Caco-2 (cell line): ENCODE results near the gene NKX2-3. TPM values are rescaled to one million over a fixed set of nuclear protein-coding genes. Genes with fewer than 3 reads are reported as not detected.

Experiments
- BruUV-seq: library from RNA; stranded (reverse); fragments of 400-500 nt; replicated peaks from 2 replicates; lab custom pipeline; 2021; lab: Mats Ljungman, UMichigan
- CTCF ChIA-PET: fragments of 300-600 bp; sonication (Branson Sonifier 250); formaldehyde crosslinking; loops from one replicate; lab custom pipeline; 2022; ENCODE audit warnings: antibody characterized with exemption; lab: Charles Lee
- POLR2A ChIA-PET: fragments of 300-600 bp; sonication (Branson Sonifier 250); formaldehyde crosslinking; loops from one replicate; lab custom pipeline; 2022; ENCODE audit warnings: antibody characterized with exemption; lab: Charles Lee
- DNase-seq, 2 experiments: peaks; one replicate each; pipeline versions ENCODE4 v3.0.0 to v3.0.0-alpha.2; 2020 to 2022
- H3K27me3 ChIP-seq: replicated peaks from 2 replicates; pipeline ENCODE4 v1.6.0; 2011; ENCODE audit warnings: low read length; ENCODE audit not compliant: control insufficient read depth, insufficient read depth
- H3K36me3 ChIP-seq: 2 replicates; pipeline ENCODE4 v1.5.1; 2011; ENCODE audit warnings: low read length; ENCODE audit not compliant: control insufficient read depth, insufficient read depth
- H3K4me1 ChIP-seq: fragments of 250-450 bp; sonication (Bioruptor Pico); 2 replicates; pipeline ENCODE4 v1.5.1; 2020; ENCODE audit warnings: mild to moderate bottlenecking
- H3K4me3 ChIP-seq: 2 replicates; pipeline ENCODE4 v1.5.1; 2011; ENCODE audit warnings: low read depth, mild to moderate bottlenecking, control low read depth, low read length
- H3K9me3 ChIP-seq: fragments of 250-450 bp; sonication (Bioruptor Pico); 2 replicates; pipeline ENCODE4 v1.5.1; 2020; ENCODE audit warnings: mild to moderate bottlenecking, moderate library complexity
- H3K27ac Mint-ChIP-seq: one replicate; pipeline ENCODE4 v1.8.0; 2022; ENCODE audit warnings: mixed read lengths; ENCODE audit not compliant: unreplicated experiment
- H3K27me3 Mint-ChIP-seq: one replicate; pipeline ENCODE4 v1.8.0; 2022; ENCODE audit warnings: mixed read lengths; ENCODE audit not compliant: insufficient read depth, unreplicated experiment
- H3K36me3 Mint-ChIP-seq: one replicate; pipeline ENCODE4 v1.8.0; 2022; ENCODE audit warnings: mild to moderate bottlenecking, mixed read lengths; ENCODE audit not compliant: insufficient read depth, unreplicated experiment
- H3K4me1 Mint-ChIP-seq: one replicate; pipeline ENCODE4 v1.8.0; 2022; ENCODE audit warnings: low read depth, mixed read lengths; ENCODE audit not compliant: unreplicated experiment
- H3K4me3 Mint-ChIP-seq: one replicate; pipeline ENCODE4 v1.8.0; 2022; ENCODE audit warnings: mild to moderate bottlenecking, moderate library complexity, mixed read lengths; ENCODE audit not compliant: unreplicated experiment
- H3K9me3 Mint-ChIP-seq: one replicate; pipeline ENCODE4 v1.8.0; 2022; ENCODE audit warnings: mixed read lengths; ENCODE audit not compliant: unreplicated experiment
- intact Hi-C: fragments of 100-400 bp; cut with micrococcal nuclease; formaldehyde crosslinking; loops from one replicate; pipeline ENCODE4 v1.10.0; 2022; ENCODE audit not compliant: unreplicated experiment
- total RNA-seq: library from RNA; stranded (reverse); gene quantifications from 2 replicates; pipeline ENCODE4 v1.2.3, GENCODE V29; 2022
- TF ChIP-seq, protein P1 (sequence below), 2 experiments: fragments of 200-600 bp in 1 of 2; IDR thresholded peaks; 1 replicate in 1 of 2; 2 replicates in 1 of 2; pipeline versions ENCODE4 v1.5.1 to v1.8.0; 2011 to 2022; ENCODE audit warnings: antibody characterized with exemption in 1 of 2, control low read depth in 1 of 2, inconsistent platforms in 1 of 2, low read depth in 1 of 2, low read length in 1 of 2, mild to moderate bottlenecking in 1 of 2, moderate library complexity in 1 of 2; ENCODE audit not compliant: insufficient read depth in 1 of 2, severe bottlenecking in 1 of 2, unreplicated experiment in 1 of 2

NKX2-3 gene
- total RNA-seq, 1 experiment from 2014 or later: 0.43 TPM

DNA sequence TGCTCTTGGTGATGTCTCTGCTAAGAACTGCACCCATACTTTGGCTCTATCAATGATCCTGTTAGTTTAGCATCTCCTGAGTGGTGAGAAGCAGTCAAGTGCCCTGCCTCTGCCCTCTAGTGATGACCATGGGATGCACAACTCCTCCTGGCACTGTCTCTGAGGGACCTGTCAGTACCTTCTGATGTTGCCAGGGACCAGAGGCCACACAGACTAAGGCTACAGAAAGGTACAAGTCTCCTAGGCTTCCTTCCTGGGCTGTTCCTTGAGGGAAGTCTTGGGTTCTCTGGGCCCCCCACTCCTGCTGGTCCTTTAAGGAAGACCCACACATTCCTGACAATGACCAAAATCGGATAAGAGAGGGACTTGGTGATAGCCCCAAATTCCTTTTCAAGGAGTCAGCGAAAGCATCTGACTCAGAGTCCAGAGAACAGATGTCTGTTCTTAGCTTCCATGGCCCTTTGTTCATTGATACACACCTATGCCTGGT lies 15.3 kb downstream of the NKX2-3 start:
- Mint-ChIP-seq H3K9me3 (no peaks in the 10 kb centered on the region), H3K27ac (no peak overlapping the region), H3K36me3 (no peaks in the 10 kb centered on the region), H3K4me1 (peaks cover 7% of the 10 kb centered on the region), H3K4me3 (no peak overlapping the region), H3K27me3 (no peaks in the 10 kb centered on the region)
- Histone ChIP-seq H3K27me3 (no peaks in the 10 kb centered on the region), H3K9me3 (no peaks in the 10 kb centered on the region), H3K4me3 (no peak overlapping the region), H3K4me1 (peaks cover 13% of the 10 kb centered on the region), H3K36me3 (no peaks in the 10 kb centered on the region)
- TF ChIP-seq, protein P1, sequence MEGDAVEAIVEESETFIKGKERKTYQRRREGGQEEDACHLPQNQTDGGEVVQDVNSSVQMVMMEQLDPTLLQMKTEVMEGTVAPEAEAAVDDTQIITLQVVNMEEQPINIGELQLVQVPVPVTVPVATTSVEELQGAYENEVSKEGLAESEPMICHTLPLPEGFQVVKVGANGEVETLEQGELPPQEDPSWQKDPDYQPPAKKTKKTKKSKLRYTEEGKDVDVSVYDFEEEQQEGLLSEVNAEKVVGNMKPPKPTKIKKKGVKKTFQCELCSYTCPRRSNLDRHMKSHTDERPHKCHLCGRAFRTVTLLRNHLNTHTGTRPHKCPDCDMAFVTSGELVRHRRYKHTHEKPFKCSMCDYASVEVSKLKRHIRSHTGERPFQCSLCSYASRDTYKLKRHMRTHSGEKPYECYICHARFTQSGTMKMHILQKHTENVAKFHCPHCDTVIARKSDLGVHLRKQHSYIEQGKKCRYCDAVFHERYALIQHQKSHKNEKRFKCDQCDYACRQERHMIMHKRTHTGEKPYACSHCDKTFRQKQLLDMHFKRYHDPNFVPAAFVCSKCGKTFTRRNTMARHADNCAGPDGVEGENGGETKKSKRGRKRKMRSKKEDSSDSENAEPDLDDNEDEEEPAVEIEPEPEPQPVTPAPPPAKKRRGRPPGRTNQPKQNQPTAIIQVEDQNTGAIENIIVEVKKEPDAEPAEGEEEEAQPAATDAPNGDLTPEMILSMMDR (IDR thresholded peaks at IDR 0.05; ENCODE audit: insufficient read depth in 1 of 2, low read depth in 1 of 2, low read length in 1 of 2, severe bottlenecking in 1 of 2, unreplicated experiment in 1 of 2): peak; percentile 21 to 63
- intact Hi-C loops: loop anchor here (1.0 to 2.0 kb wide), 3 partner anchors 63 to 155 kb away; no protein-coding TSS in a partner anchor
- peak in 1 of 2 experiments; percentile 53 for DNase-seq
- no TSS peak for BruUV-seq
- CTCF ChIA-PET: interaction anchor here (0.6 to 1.3 kb wide), 5 partner anchors 11 to 112 kb away, joined by 3 to 12 read pairs (median 4); no protein-coding TSS in a partner anchor
- POLR2A ChIA-PET: interaction anchor here (0.6 kb wide), 1 partner anchor 13 kb away, joined by 3 read pairs; no protein-coding TSS in a partner anchor

DNA sequence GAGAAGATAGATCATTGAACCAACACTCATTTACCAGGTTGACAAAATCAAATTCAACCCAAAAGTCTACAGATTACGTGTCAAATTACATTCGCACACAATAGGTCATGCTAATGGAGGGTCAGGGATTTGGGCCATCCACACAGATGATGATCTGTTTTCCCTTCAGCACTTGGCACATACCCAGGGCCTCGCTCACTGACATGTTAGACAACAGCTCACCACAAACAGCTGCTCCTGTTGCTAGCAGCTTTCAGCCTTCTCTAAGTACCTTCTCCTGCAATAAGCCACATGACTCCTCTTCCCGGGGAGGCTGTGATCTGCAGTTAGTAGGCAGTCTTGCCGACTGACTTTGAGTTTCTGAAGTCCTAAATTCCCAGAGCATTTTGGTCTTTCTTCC lies 18.4 kb downstream of the NKX2-3 start:
- H3K9me3 ChIP-seq: no peaks in the 10 kb centered on the region
- Mint-ChIP-seq H3K27me3 (peaks cover 6% of the 10 kb centered on the region), H3K27ac (no peak overlapping the region), H3K4me3 (no peak overlapping the region), H3K36me3 (no peaks in the 10 kb centered on the region), H3K4me1 (peaks cover 7% of the 10 kb centered on the region), H3K9me3 (no peaks in the 10 kb centered on the region)
- H3K4me1 ChIP-seq: peaks cover 13% of the 10 kb centered on the region
- no peaks in the 10 kb centered on the region for H3K27me3 ChIP-seq
- DNase-seq: no peak
- TF ChIP-seq, protein P1 (IDR thresholded peaks at IDR 0.05; ENCODE audit: insufficient read depth in 1 of 2, low read depth in 1 of 2, low read length in 1 of 2, severe bottlenecking in 1 of 2, unreplicated experiment in 1 of 2): no peak
- intact Hi-C loops: no loop called here
- CTCF ChIA-PET: interaction anchor here (1.2 kb wide), 1 partner anchor 17 kb away, joined by 4 read pairs; no protein-coding TSS in a partner anchor
- POLR2A ChIA-PET: no interaction called here
- no TSS peak for BruUV-seq
- H3K36me3 ChIP-seq: no peaks in the 10 kb centered on the region
- no peak overlapping the region for H3K4me3 ChIP-seq

GRCh38 chr10:99551616-99552015 lies 18.9 kb downstream of the NKX2-3 start:
- POLR2A ChIA-PET: no interaction called here
- Mint-ChIP-seq H3K9me3 (no peaks in the 10 kb centered on the region), H3K36me3 (no peaks in the 10 kb centered on the region), H3K27me3 (peaks cover 6% of the 10 kb centered on the region), H3K27ac (no peak overlapping the region), H3K4me3 (no peak overlapping the region), H3K4me1 (peaks cover 7% of the 10 kb centered on the region)
- Histone ChIP-seq H3K9me3 (no peaks in the 10 kb centered on the region), H3K27me3 (no peaks in the 10 kb centered on the region), H3K4me3 (no peak overlapping the region), H3K36me3 (no peaks in the 10 kb centered on the region), H3K4me1 (peaks cover 13% of the 10 kb centered on the region)
- CTCF ChIA-PET: no interaction called here
- no TSS peak for BruUV-seq
- TF ChIP-seq, protein P1 (IDR thresholded peaks at IDR 0.05; ENCODE audit: insufficient read depth in 1 of 2, low read depth in 1 of 2, low read length in 1 of 2, severe bottlenecking in 1 of 2, unreplicated experiment in 1 of 2): no peak
- no peak for DNase-seq
- intact Hi-C loops: no loop called here
